G401.6 (cell line): ENCODE measurements around the gene CFAP73.
A peak's percentile ranks its signal among the peaks of the same experiment; 100 is the strongest.

Experiments used
- FAIRE-seq: peaks from 2 replicates; lab custom pipeline; 2012; peaks lifted over from hg19 to GRCh38; lab: Jason Lieb, UNC

CFAP73 gene

GRCh38 chr12:113165521-113166450, 16.3 kb downstream of the CFAP73 start:
- no peak for FAIRE-seq

GRCh38 chr12:113167868-113168267, 18.3 kb downstream of the CFAP73 start:
- FAIRE-seq, result no peak

- no peak for FAIRE-seq
Observed at GRCh38 chr12:113169697-113170096, 20.2 kb downstream of the CFAP73 start.

- no peak for FAIRE-seq
Observed at GRCh38 chr12:113170457-113170856, 20.9 kb downstream of the CFAP73 start.

- no peak for FAIRE-seq
Observed at GRCh38 chr12:113170926-113171325, 21.4 kb downstream of the CFAP73 start.

- FAIRE-seq, result no peak
Observed at GRCh38 chr12:113171543-113171942, 22.0 kb downstream of the CFAP73 start.

GRCh38 chr12:113172185-113172584, 22.7 kb downstream of the CFAP73 start:
- FAIRE-seq, result no peak

GRCh38 chr12:113173081-113173698, 23.7 kb downstream of the CFAP73 start:
- no peak for FAIRE-seq

GRCh38 chr12:113174461-113175384, 25.2 kb downstream of the CFAP73 start:
- no peak for FAIRE-seq

- no peak for FAIRE-seq
Observed at GRCh38 chr12:113179023-113179422, 29.5 kb downstream of the CFAP73 start.

GRCh38 chr12:113180333-113180732, 30.8 kb downstream of the CFAP73 start:
- FAIRE-seq, result no peak

GRCh38 chr12:113181975-113182374, 32.5 kb downstream of the CFAP73 start:
- FAIRE-seq, result no peak

GRCh38 chr12:113183030-113183589, 33.6 kb downstream of the CFAP73 start:
- no peak for FAIRE-seq

- no peak for FAIRE-seq
Observed at GRCh38 chr12:113184098-113184899, 34.8 kb downstream of the CFAP73 start.

- FAIRE-seq, result peak; percentile 86
Observed at GRCh38 chr12:113184900-113185179, 35.3 kb downstream of the CFAP73 start.

- no peak for FAIRE-seq
Observed at GRCh38 chr12:113185180-113186032, 35.9 kb downstream of the CFAP73 start, which contains the start of the genes DDX54 and RITA1. DDX54 (minus strand) TSS chr12:113185478; CDS start chr12:113185451, 27 bp downstream. RITA1 (plus strand) TSS chr12:113185721; CDS start chr12:113186747, 1,026 bp downstream.

GRCh38 chr12:113186033-113186365, 36.5 kb downstream of the CFAP73 start:
- FAIRE-seq, result no peak

GRCh38 chr12:113186666-113187325, 37.3 kb downstream of the CFAP73 start:
- no peak for FAIRE-seq

GRCh38 chr12:113189361-113189760, 39.8 kb downstream of the CFAP73 start:
- no peak for FAIRE-seq

GRCh38 chr12:113190761-113191160, 41.2 kb downstream of the CFAP73 start:
- FAIRE-seq, result peak; percentile 72
